ENCODE results near the gene NETO2. TPM values are rescaled to one million over a fixed set of nuclear protein-coding genes. Genes with fewer than 3 reads are reported as not detected.

Gene NETO2
- total RNA-seq, 1 experiment from 2014 or later = 40.6 TPM

- ChIA-PET POLR2A (ENCODE audit: unreplicated experiment) (no interaction called here), CTCF (no interaction called here)
- no peaks in the 10 kb centered on the region for H3K79me2 ChIP-seq (ENCODE audit: low read length)
- no peak for TF ChIP-seq CTCF (conservative IDR thresholded peaks at IDR 0.05; ENCODE audit: low read depth, low read length)
- no peak for TF ChIP-seq EZH2phosphoT487 (IDR thresholded peaks at IDR 0.05; ENCODE audit: borderline replicate concordance, low read length)
- no peak for TF ChIP-seq EZH2 (IDR thresholded peaks at IDR 0.05; ENCODE audit: low read length, unreplicated experiment)
- H3K36me3 ChIP-seq (ENCODE audit: low read depth, low read length) = no peaks in the 10 kb centered on the region
- no peaks in the 10 kb centered on the region for H3K9me3 ChIP-seq (ENCODE audit: low read length)
- no peak overlapping the region for H3K4me2 ChIP-seq (ENCODE audit: low read length)
- no peaks in the 10 kb centered on the region for H3K27me3 ChIP-seq (ENCODE audit: low read length)
- ATAC-seq = no peak
- no peak for DNase-seq
- H3K9me2 ChIP-seq (replicated peaks; ENCODE audit: low read length) = no peaks in the 10 kb centered on the region
- H4K20me1 ChIP-seq (ENCODE audit: low read length) = no peaks in the 10 kb centered on the region
- intact Hi-C loops (cut with micrococcal nuclease) = no loop called here
- no peak overlapping the region for H2AFZ ChIP-seq (ENCODE audit: low read length)
- no peaks in the 10 kb centered on the region for H3F3A ChIP-seq (ENCODE audit: low read length, unreplicated experiment)
- no peak overlapping the region for H3K9ac ChIP-seq (ENCODE audit: low read length)
- H3K27ac ChIP-seq (ENCODE audit: low read length) = no peak overlapping the region
- no peaks in the 10 kb centered on the region for H3K4me1 ChIP-seq (ENCODE audit: insufficient read depth, low read length)
- no TSS peak for BruUV-seq (replicated peaks)
- no peak overlapping the region for H3K4me3 ChIP-seq (ENCODE audit: low read length)
These were observed 62.6 kb downstream of the NETO2 start for GRCh38 chr16:47081115-47081514.

- BruUV-seq (replicated peaks) = no TSS peak
- no peak overlapping the region for H2AFZ ChIP-seq (ENCODE audit: low read length)
- no peaks in the 10 kb centered on the region for H3K4me1 ChIP-seq (ENCODE audit: insufficient read depth, low read length)
- intact Hi-C loops (cut with micrococcal nuclease) = no loop called here
- no peak overlapping the region for H3K27ac ChIP-seq (ENCODE audit: low read length)
- POLR2A ChIA-PET (ENCODE audit: unreplicated experiment) = no interaction called here
- TF ChIP-seq EZH2 (IDR thresholded peaks at IDR 0.05; ENCODE audit: low read length, unreplicated experiment) (no peak), CTCF (conservative IDR thresholded peaks at IDR 0.05; ENCODE audit: low read depth, low read length) (no peak), EZH2phosphoT487 (IDR thresholded peaks at IDR 0.05; ENCODE audit: borderline replicate concordance, low read length) (no peak)
- ATAC-seq = no peak
- no peak overlapping the region for H3K4me3 ChIP-seq (ENCODE audit: low read length)
- no peak overlapping the region for H3K4me2 ChIP-seq (ENCODE audit: low read length)
- CTCF ChIA-PET = no interaction called here
- no peak for DNase-seq
- no peak overlapping the region for H3K9ac ChIP-seq (ENCODE audit: low read length)
- H3K36me3 ChIP-seq (ENCODE audit: low read depth, low read length) = no peaks in the 10 kb centered on the region
- no peaks in the 10 kb centered on the region for H3K9me2 ChIP-seq (replicated peaks; ENCODE audit: low read length)
- H3K9me3 ChIP-seq (ENCODE audit: low read length) = no peaks in the 10 kb centered on the region
- no peaks in the 10 kb centered on the region for H3K79me2 ChIP-seq (ENCODE audit: low read length)
- H3F3A ChIP-seq (ENCODE audit: low read length, unreplicated experiment) = no peaks in the 10 kb centered on the region
- H3K27me3 ChIP-seq (ENCODE audit: low read length) = no peaks in the 10 kb centered on the region
- no peaks in the 10 kb centered on the region for H4K20me1 ChIP-seq (ENCODE audit: low read length)
These were observed 63.9 kb downstream of the NETO2 start for GRCh38 chr16:47079860-47080259.

GRCh38 chr16:47073223-47074155 lies 70.3 kb downstream of the NETO2 start:
- no peak overlapping the region for H3K27ac ChIP-seq (ENCODE audit: low read length)
- BruUV-seq (replicated peaks) = no TSS peak
- H3K27me3 ChIP-seq (ENCODE audit: low read length) = no peaks in the 10 kb centered on the region
- no peaks in the 10 kb centered on the region for H3K79me2 ChIP-seq (ENCODE audit: low read length)
- H3K4me2 ChIP-seq (ENCODE audit: low read length) = no peak overlapping the region
- DNase-seq = no peak
- H3K36me3 ChIP-seq (ENCODE audit: low read depth, low read length) = no peaks in the 10 kb centered on the region
- H3K4me1 ChIP-seq (ENCODE audit: insufficient read depth, low read length) = no peaks in the 10 kb centered on the region
- H3K9me2 ChIP-seq (replicated peaks; ENCODE audit: low read length) = no peaks in the 10 kb centered on the region
- ChIA-PET CTCF (interaction anchor here (0.5 kb wide), 1 partner anchor 54 kb away, joined by 3 read pairs; no protein-coding TSS in a partner anchor), POLR2A (ENCODE audit: unreplicated experiment) (no interaction called here)
- H3K9ac ChIP-seq (ENCODE audit: low read length) = no peak overlapping the region
- no peaks in the 10 kb centered on the region for H3K9me3 ChIP-seq (ENCODE audit: low read length)
- H2AFZ ChIP-seq (ENCODE audit: low read length) = no peak overlapping the region
- intact Hi-C loops (cut with micrococcal nuclease) = no loop called here
- no peak overlapping the region for H3K4me3 ChIP-seq (ENCODE audit: low read length)
- no peaks in the 10 kb centered on the region for H4K20me1 ChIP-seq (ENCODE audit: low read length)
- H3F3A ChIP-seq (ENCODE audit: low read length, unreplicated experiment) = no peaks in the 10 kb centered on the region
- TF ChIP-seq CTCF (conservative IDR thresholded peaks at IDR 0.05; ENCODE audit: low read depth, low read length) (no peak), EZH2 (IDR thresholded peaks at IDR 0.05; ENCODE audit: low read length, unreplicated experiment) (no peak), EZH2phosphoT487 (IDR thresholded peaks at IDR 0.05; ENCODE audit: borderline replicate concordance, low read length) (no peak)
- ATAC-seq = no peak
